Bronchial epithelial cell (primary cell): Measurements from ENCODE around the gene MSH2. TPM values are rescaled to one million over a fixed set of nuclear protein-coding genes. Genes with fewer than 3 reads are reported as not detected.

Source experiments
- DNase-seq: peaks from one replicate; pipeline ENCODE4 v3.0.0-alpha.2; 2010; ENCODE audit warnings: low read depth
- FAIRE-seq: peaks from 2 replicates; lab custom pipeline; 2011; peaks lifted over from hg19 to GRCh38; lab: Jason Lieb, UNC
- H3K27me3 ChIP-seq: 2 replicates; pipeline ENCODE4 v1.5.1; 2011; ENCODE audit warnings: low read length; ENCODE audit not compliant: control insufficient read depth, insufficient read depth
- H3K36me3 ChIP-seq: 2 replicates; pipeline ENCODE4 v1.5.1; 2011; ENCODE audit warnings: low read length; ENCODE audit not compliant: control insufficient read depth, insufficient read depth
- H3K4me3 ChIP-seq: 2 replicates; pipeline ENCODE4 v1.5.1; 2011; ENCODE audit warnings: mild to moderate bottlenecking, low read depth, low read length, control low read depth
- CTCF ChIP-seq: IDR thresholded peaks from 2 replicates; pipeline ENCODE4 v1.5.1; 2011; ENCODE audit warnings: mild to moderate bottlenecking, moderate library complexity, low read length, control low read depth, inconsistent platforms; ENCODE audit not compliant: insufficient read depth, severe bottlenecking
- total RNA-seq: library from RNA; depleted of rRNA; stranded (reverse); fragments of >200 nt; gene quantifications from 2 replicates; pipeline ENCODE4 v1.2.1, GENCODE V29; 2014

Gene MSH2
- total RNA-seq, 1 donor from 2014 or later, result 10.0 TPM

- no peak for FAIRE-seq
- H3K4me3 ChIP-seq, result no peak overlapping the region
- H3K27me3 ChIP-seq, result no peaks in the 10 kb centered on the region
- no peak for DNase-seq
- H3K36me3 ChIP-seq, result peaks cover 1% of the 10 kb centered on the region
- no peak for TF ChIP-seq CTCF
Measured at GRCh38 chr2:47479863-47480262, 76.9 kb downstream of the MSH2 start.

GRCh38 chr2:47483191-47483590 lies 80.2 kb downstream of the MSH2 start:
- FAIRE-seq, result no peak
- peaks cover under 1% of the 10 kb centered on the region for H3K36me3 ChIP-seq
- H3K4me3 ChIP-seq, result no peak overlapping the region
- DNase-seq, result no peak
- TF ChIP-seq CTCF, result no peak
- no peaks in the 10 kb centered on the region for H3K27me3 ChIP-seq

GRCh38 chr2:47484396-47484795 lies 81.4 kb downstream of the MSH2 start:
- Histone ChIP-seq H3K4me3 (no peak overlapping the region), H3K27me3 (no peaks in the 10 kb centered on the region), H3K36me3 (no peaks in the 10 kb centered on the region)
- TF ChIP-seq CTCF, result no peak
- FAIRE-seq, result no peak
- no peak for DNase-seq

GRCh38 chr2:47485177-47485576 lies 82.2 kb downstream of the MSH2 start:
- no peaks in the 10 kb centered on the region for H3K36me3 ChIP-seq
- no peak for TF ChIP-seq CTCF
- H3K27me3 ChIP-seq, result no peaks in the 10 kb centered on the region
- H3K4me3 ChIP-seq, result no peak overlapping the region
- FAIRE-seq (no peak), DNase-seq (no peak)

GRCh38 chr2:47485751-47486300 lies 82.9 kb downstream of the MSH2 start:
- no peaks in the 10 kb centered on the region for H3K27me3 ChIP-seq
- H3K4me3 ChIP-seq, result no peak overlapping the region
- no peaks in the 10 kb centered on the region for H3K36me3 ChIP-seq
- FAIRE-seq (no peak), DNase-seq (no peak)
- TF ChIP-seq CTCF, result no peak
